Measurements from ENCODE around the gene WTAP.

Gene WTAP

GRCh38 chr6:159805440-159806020 lies 78.2 kb downstream of the WTAP start:
- no peak for DNase-seq (ENCODE audit: low read depth in 2 of 2)
